IMR-90 (cell line): ENCODE data around the gene RARRES1. TPM values are rescaled to one million over a fixed set of nuclear protein-coding genes. Genes with fewer than 3 reads are reported as not detected.

Experiments
- ATAC-seq: fragments of 200-7000 bp; cut with Tn5 transposase; 2 replicates; pipeline ENCODE4 v1.9.1; 2020; ENCODE audit warnings: low read depth, mild to moderate bottlenecking, moderate library complexity
- BruUV-seq: library from RNA; stranded (reverse); fragments of 400-500 nt; replicated peaks from 2 replicates; lab custom pipeline; 2021; lab: Mats Ljungman, UMichigan
- CTCF ChIA-PET: fragments of 300-600 bp; formaldehyde crosslinking; extraction: SDS; loops from one replicate; lab custom pipeline; 2021; ENCODE audit warnings: antibody characterized with exemption; lab: Yijun Ruan, JAX
- POLR2A ChIA-PET: fragments of 300-600 bp; sonication (Branson Sonifier 250); formaldehyde crosslinking; loops from one replicate; lab custom pipeline; 2022; ENCODE audit warnings: antibody characterized with exemption; ENCODE audit not compliant: unreplicated experiment; lab: Charles Lee
- DNase-seq: peaks from one replicate; pipeline ENCODE4 v3.0.0; 2013
- H2AFZ ChIP-seq: replicated peaks from 2 replicates; pipeline ENCODE3; 2013; ENCODE audit warnings: low read length, mild to moderate bottlenecking; ENCODE audit not compliant: poor library complexity
- H2AK5ac ChIP-seq: 2 replicates; pipeline ENCODE4 v1.6.1; 2013; ENCODE audit warnings: low read depth, low read length, inconsistent platforms
- H2AK9ac ChIP-seq: replicated peaks from 2 replicates; pipeline ENCODE3; 2013; ENCODE audit warnings: mild to moderate bottlenecking, low read depth, low read length, moderate library complexity; ENCODE audit not compliant: poor library complexity
- H2BK120ac ChIP-seq: 2 replicates; pipeline ENCODE4 v1.6.1; 2013; ENCODE audit warnings: low read depth, low read length, inconsistent platforms
- H2BK15ac ChIP-seq: 3 replicates; pipeline ENCODE4 v1.6.1; 2013; ENCODE audit warnings: low read depth, low read length, inconsistent platforms
- H2BK20ac ChIP-seq: 2 replicates; pipeline ENCODE4 v1.6.1; 2013; ENCODE audit warnings: low read depth, mild to moderate bottlenecking, inconsistent platforms, low read length, moderate library complexity
- H2BK5ac ChIP-seq: 2 replicates; pipeline ENCODE4 v1.6.1; 2013; ENCODE audit warnings: mild to moderate bottlenecking, low read depth, low read length, inconsistent platforms; ENCODE audit not compliant: poor library complexity, severe bottlenecking
- H3K14ac ChIP-seq: replicated peaks from 2 replicates; pipeline ENCODE4 v1.6.1; 2013; ENCODE audit warnings: low read depth, low read length, inconsistent platforms
- H3K18ac ChIP-seq: 2 replicates; pipeline ENCODE4 v1.6.1; 2013; ENCODE audit warnings: low read depth, low read length, control low read depth
- H3K23ac ChIP-seq: 2 replicates; pipeline ENCODE4 v1.6.1; 2013; ENCODE audit warnings: low read depth, low read length, inconsistent platforms
- H3K27ac ChIP-seq: 2 replicates; pipeline ENCODE4 v1.5.1; 2013; ENCODE audit warnings: mild to moderate bottlenecking, control low read depth, low read length; ENCODE audit not compliant: insufficient read depth
- H3K27me3 ChIP-seq: 2 replicates; pipeline ENCODE4 v1.6.1; 2013; ENCODE audit warnings: low read length; ENCODE audit not compliant: control insufficient read depth, insufficient read depth
- H3K36me3 ChIP-seq: 2 replicates; pipeline ENCODE4 v1.6.1; 2013; ENCODE audit warnings: low read length, mixed read lengths; ENCODE audit not compliant: control insufficient read depth, insufficient read depth
- H3K4ac ChIP-seq: 2 replicates; pipeline ENCODE4 v1.6.1; 2013; ENCODE audit warnings: low read depth, low read length, inconsistent platforms
- H3K4me1 ChIP-seq: 2 replicates; pipeline ENCODE4 v1.6.1; 2013; ENCODE audit warnings: low read length, mixed read lengths; ENCODE audit not compliant: control insufficient read depth, insufficient read depth
- H3K4me2 ChIP-seq: 2 replicates; pipeline ENCODE4 v1.6.1; 2013; ENCODE audit warnings: low read depth, mild to moderate bottlenecking, control low read depth, low read length, moderate library complexity
- H3K4me3 ChIP-seq: 2 replicates; pipeline ENCODE4 v1.5.1; 2013; ENCODE audit warnings: low read depth, mild to moderate bottlenecking, control low read depth, low read length, moderate library complexity; ENCODE audit not compliant: insufficient read depth
- H3K56ac ChIP-seq: 2 replicates; pipeline ENCODE4 v1.6.1; 2013; ENCODE audit warnings: low read length, inconsistent platforms; ENCODE audit not compliant: insufficient read depth; ENCODE audit errors: extremely low read depth
- H3K79me1 ChIP-seq, 2 experiments: 2 replicates each; pipeline ENCODE4 v1.6.1; 2013; ENCODE audit warnings: low read length in 2 of 2, inconsistent platforms in 1 of 2, low read depth in 1 of 2
- H3K9ac ChIP-seq: 2 replicates; pipeline ENCODE4 v1.6.1; 2013; ENCODE audit warnings: low read depth, low read length, control low read depth
- H3K9me1 ChIP-seq: 2 replicates; pipeline ENCODE4 v1.6.1; 2013; ENCODE audit warnings: low read length, inconsistent platforms; ENCODE audit not compliant: insufficient read depth
- H3K9me3 ChIP-seq: 2 replicates; pipeline ENCODE4 v1.6.1; 2013; ENCODE audit warnings: low read length; ENCODE audit not compliant: control insufficient read depth, insufficient read depth
- H4K20me1 ChIP-seq: 2 replicates; pipeline ENCODE4 v1.6.1; 2013; ENCODE audit warnings: low read length, inconsistent platforms; ENCODE audit not compliant: insufficient read depth
- H4K5ac ChIP-seq: 2 replicates; pipeline ENCODE4 v1.6.1; 2013; ENCODE audit warnings: mild to moderate bottlenecking, low read depth, low read length, control low read depth
- H4K8ac ChIP-seq, 2 experiments: 2 replicates each; pipeline ENCODE4 v1.6.1; 2013; ENCODE audit warnings: low read depth in 2 of 2, low read length in 2 of 2, control low read depth in 1 of 2, inconsistent platforms in 1 of 2
- H4K91ac ChIP-seq: 2 replicates; pipeline ENCODE4 v1.6.1; 2013; ENCODE audit warnings: low read depth, low read length, inconsistent platforms; ENCODE audit not compliant: insufficient read depth
- BHLHE40 ChIP-seq: fragments of 150-350 bp; IDR thresholded peaks from 2 replicates; pipeline ENCODE4 v1.6.1; 2016; ENCODE audit warnings: mild to moderate bottlenecking, low read depth, low read length
- CTCF ChIP-seq: conservative IDR thresholded peaks from 2 replicates; pipeline ENCODE4 v1.5.1; 2012; ENCODE audit warnings: mild to moderate bottlenecking, low read depth, low read length, improper control_type of control experiment
- ELK1 ChIP-seq: fragments of 150-350 bp; IDR thresholded peaks from 2 replicates; pipeline ENCODE4 v1.6.1; 2016; ENCODE audit warnings: low read depth, mild to moderate bottlenecking, low read length, moderate library complexity, borderline replicate concordance
- FOS ChIP-seq: fragments of 150-350 bp; IDR thresholded peaks from 2 replicates; pipeline ENCODE4 v1.6.1; 2016; ENCODE audit warnings: low read depth, low read length
- MAFK ChIP-seq: IDR thresholded peaks from 2 replicates; pipeline ENCODE4 v1.6.1; 2012; ENCODE audit warnings: low read depth, low read length, improper control_type of control experiment
- NFE2L2 ChIP-seq: fragments of 150-350 bp; IDR thresholded peaks from 2 replicates; pipeline ENCODE4 v1.6.1; 2016; ENCODE audit warnings: low read depth, mild to moderate bottlenecking, low read length
- RAD21 ChIP-seq: IDR thresholded peaks from 2 replicates; pipeline ENCODE4 v1.6.1; 2012; ENCODE audit warnings: low read length, improper control_type of control experiment
- WGBS, 2 experiments: methylation state at CpG; one replicate each; pipeline versions ENCODE4 v1.1.5 to v1.1.7; 2013; ENCODE audit warnings: missing lambda C conversion rate in 2 of 2; ENCODE audit not compliant: insufficient read length in 1 of 2; ENCODE audit errors: extremely low coverage in 2 of 2; 5-methylcytosine and 5-hydroxymethylcytosine counted together
- dilution Hi-C: fragments of 300-500 bp; cut with HindIII; formaldehyde crosslinking; loops from one replicate; pipeline ENCODE4 v1.14.3; 2018; ENCODE audit warnings: low sequenced_read_pairs; ENCODE audit not compliant: unreplicated experiment
- in situ Hi-C: fragments of 300-500 bp; cut with MboI; formaldehyde crosslinking; loops from 3 replicates; pipeline ENCODE4 v1.14.3; 2019; ENCODE audit warnings: low sequenced_read_pairs, inconsistent platforms, mixed read lengths
- intact Hi-C: fragments of 100-400 bp; cut with micrococcal nuclease; formaldehyde crosslinking; loops from 2 replicates; pipeline ENCODE4 v1.10.0; 2022
- polyA plus RNA-seq, 3 experiments: library from polyadenylated mRNA; depleted of rRNA; stranded (reverse); fragments of >200 nt; gene quantifications; 2 replicates each; pipeline ENCODE4 v1.2.3, GENCODE V29; 2012; ENCODE audit warnings: low replicate concordance in 1 of 3
- total RNA-seq: library from RNA; depleted of rRNA; stranded (reverse); fragments of >200 nt; gene quantifications from 2 replicates; pipeline ENCODE4 v1.2.3, GENCODE V29; 2012

The RARRES1 gene
- total and polyA plus RNA-seq, 2 of the 4 experiments (the other 2 are of a cell fraction), result 0.90 to 3.0 TPM

- ChIA-PET POLR2A (no interaction called here), CTCF (interaction anchor here (1.0 kb wide), 1 partner anchor 37 kb away, joined by 4 read pairs; the partner anchor contains the start of gene LXN)
- H3K27ac ChIP-seq, result peak overlapping the region; percentile 83
- H4K20me1 ChIP-seq, result no peaks in the 10 kb centered on the region
- peak overlapping the region; percentile 57; the same call in 1 of the 2 replicates for H3K23ac ChIP-seq
- H3K18ac ChIP-seq, result peak overlapping the region; percentile 71; the same call in 1 of the 2 replicates
- H3K4ac ChIP-seq, result peak overlapping the region; percentile 72
- peak overlapping the region; percentile 89 for H2BK20ac ChIP-seq
- H3K4me1 ChIP-seq, result peaks cover 15% of the 10 kb centered on the region
- H4K91ac ChIP-seq, result peak overlapping the region; percentile 84
- no peaks in the 10 kb centered on the region for H3K27me3 ChIP-seq
- H2AFZ ChIP-seq, result peak overlapping the region; percentile 72
- DNase-seq, result peak; percentile 99
- peak overlapping the region; percentile 65 for H2AK5ac ChIP-seq
- no peak overlapping the region for H3K4me2 ChIP-seq
- WGBS, 2 experiments, result no CpG with 5 or more reads among the region's 4 CpGs
- H3K9me3 ChIP-seq, result no peaks in the 10 kb centered on the region
- no peak overlapping the region for H3K9ac ChIP-seq
- peak overlapping the region; percentile 79; the same call in 2 of the 3 replicates for H2BK15ac ChIP-seq
- peak overlapping the region; percentile 83 for H2BK120ac ChIP-seq
- H4K5ac ChIP-seq, result peak overlapping the region; percentile 55
- H3K9me1 ChIP-seq, result peaks cover 15% of the 10 kb centered on the region
- intact Hi-C loops, result no loop called here
- H4K8ac ChIP-seq, result peak overlapping the region; percentile 9 to 63; a peak in 3 of 4 replicates
- in situ Hi-C loops, result loop anchor here (25.0 kb wide), 1 partner anchor 1547 kb away; the partner anchor contains the start of gene CCNL1
- H2BK5ac ChIP-seq, result peak overlapping the region; percentile 82
- BruUV-seq, result no TSS peak
- peak overlapping the region; percentile 41 for H3K14ac ChIP-seq
- H3K36me3 ChIP-seq, result 0 out of 2 replicates have a peak, but pooled peaks cover 2% of the 10 kb centered on the region
- no peak overlapping the region for H3K4me3 ChIP-seq
- peaks cover 20 to 27% of the 10 kb centered on the region in 2 experiments for H3K79me1 ChIP-seq
- dilution Hi-C loops, result no loop called here
- H2AK9ac ChIP-seq, result peak overlapping the region; percentile 25
- TF ChIP-seq ELK1 (no peak), NFE2L2 (peak; percentile 83), BHLHE40 (peak; percentile 71; the same call in 1 of the 2 replicates), FOS (peak; percentile 75), RAD21 (no peak; the same call in 1 of the 2 replicates), MAFK (peak; percentile 91), CTCF (no peak)
- peak overlapping the region; percentile 63 for H3K56ac ChIP-seq
- peak; percentile 95 for ATAC-seq
These were observed 22.6 kb downstream of the RARRES1 start for GRCh38 chr3:158709666-158710083.
